CD4-positive, alpha-beta T cell (primary cell): ENCODE results near the gene SESN1. TPM values are rescaled to one million over a fixed set of nuclear protein-coding genes. Genes with fewer than 3 reads are reported as not detected.

Experiments
- ATAC-seq: fragments of 200-7000 bp; cut with Tn5 transposase; one replicate; pipeline ENCODE4 v1.10.0; 2022; ENCODE audit warnings: mild to moderate bottlenecking; ENCODE audit not compliant: poor library complexity
- CTCF ChIA-PET: fragments of 350-600 bp; sonication (Branson Sonifier 250); formaldehyde crosslinking; loops from one replicate; lab custom pipeline; 2021; ENCODE audit warnings: antibody characterized with exemption, inconsistent platforms; lab: Charles Lee
- POLR2A ChIA-PET: fragments of 350-600 bp; sonication (Branson Sonifier 250); formaldehyde crosslinking; loops from one replicate; lab custom pipeline; 2021; ENCODE audit warnings: antibody characterized with exemption, inconsistent platforms; lab: Charles Lee
- DNase-seq, 14 experiments: peaks; one replicate each; pipeline ENCODE4 v3.0.0-alpha.2; 2013 to 2020; ENCODE audit warnings: mixed read lengths in 2 of 14
- H3K27ac ChIP-seq, 2 donors: one replicate each; pipeline versions ENCODE4 v1.5.1 to v1.7.0; 2013; ENCODE audit warnings: low read length in 2 of 2, low read depth in 1 of 2, mild to moderate bottlenecking in 1 of 2
- H3K27me3 ChIP-seq, 2 experiments: 1 replicate in 1 of 2; 2 replicates in 1 of 2; pipeline versions ENCODE4 v1.6.1 to v1.7.0; 2013; ENCODE audit warnings: low read length in 2 of 2, control low read depth in 1 of 2, mild to moderate bottlenecking in 1 of 2, moderate library complexity in 1 of 2; ENCODE audit not compliant: insufficient read depth in 2 of 2, control insufficient read depth in 1 of 2
- H3K36me3 ChIP-seq: one replicate; pipeline ENCODE4 v1.6.1; 2013; ENCODE audit warnings: low read length, control low read depth; ENCODE audit not compliant: insufficient read depth
- H3K4me1 ChIP-seq: one replicate; pipeline ENCODE4 v1.6.1; 2013; ENCODE audit warnings: low read length, control low read depth; ENCODE audit not compliant: insufficient read depth
- H3K4me3 ChIP-seq: one replicate; pipeline ENCODE4 v1.5.1; 2013; ENCODE audit warnings: mild to moderate bottlenecking, low read length, moderate library complexity
- H3K9me3 ChIP-seq, 2 experiments: 1 replicate in 1 of 2; 2 replicates in 1 of 2; pipeline versions ENCODE4 v1.6.1 to v1.7.0; 2013; ENCODE audit warnings: low read length in 2 of 2, mild to moderate bottlenecking in 2 of 2, control low read depth in 1 of 2, moderate library complexity in 1 of 2; ENCODE audit not compliant: control insufficient read depth in 1 of 2, insufficient read depth in 1 of 2
- H3K27ac Mint-ChIP-seq: one replicate; pipeline ENCODE4 v1.8.0; 2020; ENCODE audit warnings: mixed read lengths
- H3K27me3 Mint-ChIP-seq: one replicate; pipeline ENCODE4 v1.8.0; 2021; ENCODE audit warnings: mixed read lengths
- H3K36me3 Mint-ChIP-seq: one replicate; pipeline ENCODE4 v1.8.0; 2021; ENCODE audit warnings: low read depth, mixed read lengths
- H3K4me1 Mint-ChIP-seq: one replicate; pipeline ENCODE4 v1.8.0; 2021; ENCODE audit warnings: low read depth, mixed read lengths
- H3K4me3 Mint-ChIP-seq: one replicate; pipeline ENCODE4 v1.8.0; 2020; ENCODE audit warnings: mild to moderate bottlenecking, mixed read lengths
- H3K9me3 Mint-ChIP-seq: one replicate; pipeline ENCODE4 v1.8.0; 2020; ENCODE audit warnings: mixed read lengths
- intact Hi-C, 2 experiments: fragments of 100-400 bp; cut with DNase I in 1 of 2; cut with micrococcal nuclease in 1 of 2; formaldehyde crosslinking; loops; one replicate each; pipeline versions ENCODE4 v1.15.1 to v1.9.0; 2023 to 2025; cut with DNase I, micrococcal nuclease
- total RNA-seq, 174 experiments: library from RNA in 2 of 174; stranded (reverse) in 2 of 174; gene quantifications; one replicate each; pipeline ENCODE4 v1.2.3 and lab custom pipeline; 2021 to 2026
- TF ChIP-seq, protein P1 (sequence below): fragments of 200-600 bp; IDR thresholded peaks from one replicate; pipeline ENCODE4 v1.8.0; 2022; ENCODE audit warnings: antibody characterized with exemption, mild to moderate bottlenecking

Gene SESN1
- total RNA-seq, 2 experiments from 2014 or later = 95.9 to 98.3 TPM

DNA sequence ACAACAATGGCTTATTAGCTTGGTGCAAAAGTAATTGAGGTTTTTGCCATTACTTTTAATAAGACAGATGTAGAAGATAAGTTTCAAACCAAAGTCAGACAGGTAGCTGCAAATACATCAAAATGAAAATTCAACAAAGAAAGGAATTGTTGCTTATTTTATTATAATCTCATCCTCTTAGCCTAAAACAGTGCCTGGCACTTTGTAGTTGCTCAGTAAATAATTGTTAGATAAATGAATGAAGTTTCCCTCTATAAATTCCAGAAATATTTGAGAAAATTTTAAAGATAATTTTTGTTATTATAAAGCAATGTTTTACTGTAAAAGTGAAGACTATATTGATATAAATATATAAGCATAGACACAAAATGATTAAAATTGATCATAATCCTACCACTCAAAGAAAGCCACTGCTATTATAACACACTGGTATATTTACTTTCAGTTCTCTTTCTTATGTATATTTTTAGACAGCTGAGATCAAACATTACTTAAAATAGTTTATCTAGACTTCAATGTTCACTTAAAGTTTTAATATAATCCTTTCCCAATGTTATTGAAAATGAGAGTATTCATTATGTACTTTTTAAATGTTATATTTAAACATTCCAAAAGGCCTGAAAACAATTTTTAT lies 42.5 kb downstream of the SESN1 start:
- Mint-ChIP-seq H3K4me3 (no peak overlapping the region), H3K4me1 (peaks cover 37% of the 10 kb centered on the region), H3K27ac (no peak overlapping the region), H3K27me3 (no peaks in the 10 kb centered on the region), H3K36me3 (no peaks in the 10 kb centered on the region), H3K9me3 (no peaks in the 10 kb centered on the region)
- H3K4me3 ChIP-seq = no peak overlapping the region
- TF ChIP-seq, protein P1, sequence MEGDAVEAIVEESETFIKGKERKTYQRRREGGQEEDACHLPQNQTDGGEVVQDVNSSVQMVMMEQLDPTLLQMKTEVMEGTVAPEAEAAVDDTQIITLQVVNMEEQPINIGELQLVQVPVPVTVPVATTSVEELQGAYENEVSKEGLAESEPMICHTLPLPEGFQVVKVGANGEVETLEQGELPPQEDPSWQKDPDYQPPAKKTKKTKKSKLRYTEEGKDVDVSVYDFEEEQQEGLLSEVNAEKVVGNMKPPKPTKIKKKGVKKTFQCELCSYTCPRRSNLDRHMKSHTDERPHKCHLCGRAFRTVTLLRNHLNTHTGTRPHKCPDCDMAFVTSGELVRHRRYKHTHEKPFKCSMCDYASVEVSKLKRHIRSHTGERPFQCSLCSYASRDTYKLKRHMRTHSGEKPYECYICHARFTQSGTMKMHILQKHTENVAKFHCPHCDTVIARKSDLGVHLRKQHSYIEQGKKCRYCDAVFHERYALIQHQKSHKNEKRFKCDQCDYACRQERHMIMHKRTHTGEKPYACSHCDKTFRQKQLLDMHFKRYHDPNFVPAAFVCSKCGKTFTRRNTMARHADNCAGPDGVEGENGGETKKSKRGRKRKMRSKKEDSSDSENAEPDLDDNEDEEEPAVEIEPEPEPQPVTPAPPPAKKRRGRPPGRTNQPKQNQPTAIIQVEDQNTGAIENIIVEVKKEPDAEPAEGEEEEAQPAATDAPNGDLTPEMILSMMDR = no peak
- H3K36me3 ChIP-seq = no peaks in the 10 kb centered on the region
- no peaks in the 10 kb centered on the region for H3K27me3 ChIP-seq
- ChIA-PET CTCF (interaction anchor here (2.1 kb wide), 1 partner anchor 21 kb away, joined by 7 read pairs; no protein-coding TSS in a partner anchor), POLR2A (interaction anchor here (0.6 to 2.7 kb wide), 2 partner anchors 42 to 50 kb away, joined by 3 to 7 read pairs; no protein-coding TSS in a partner anchor)
- H3K4me1 ChIP-seq = peaks cover 13% of the 10 kb centered on the region
- DNase-seq (no peak), ATAC-seq (no peak)
- H3K27ac ChIP-seq = no peak overlapping the region
- H3K9me3 ChIP-seq = no peaks in the 10 kb centered on the region
- intact Hi-C loops = no loop called here

DNA sequence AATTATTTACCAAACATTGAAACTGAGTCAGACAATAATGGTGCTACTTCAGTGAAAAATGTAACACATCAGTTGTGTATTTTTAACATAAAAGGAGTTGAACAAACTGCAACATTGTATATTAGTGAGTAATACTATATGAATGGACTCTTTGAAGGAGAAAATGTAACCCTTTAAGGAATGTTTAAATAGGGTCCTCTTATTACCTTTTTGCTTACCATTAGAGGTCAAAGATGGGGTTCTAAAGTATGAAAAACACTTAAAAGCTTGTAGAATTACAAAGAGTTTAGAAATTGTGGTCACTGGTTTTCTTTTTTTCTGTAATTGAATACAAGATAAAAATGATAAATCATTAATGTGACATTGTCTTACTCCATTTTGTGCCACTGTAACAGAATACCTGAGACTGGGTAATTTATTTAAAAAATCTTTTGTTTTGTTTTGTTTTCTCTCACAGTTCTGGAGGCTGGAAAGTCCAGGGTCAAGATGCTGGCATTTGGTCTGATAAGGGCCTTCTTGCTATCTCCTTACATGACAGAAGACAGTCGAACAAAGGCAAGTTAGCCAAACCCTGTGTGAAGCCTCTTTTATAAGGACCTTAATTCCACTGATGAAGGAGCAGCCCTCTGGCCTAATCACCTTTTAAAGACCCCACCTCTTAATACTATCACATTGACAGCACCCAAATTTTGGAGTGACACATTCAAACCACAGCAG lies 43.2 kb downstream of the SESN1 start:
- H3K27me3 Mint-ChIP-seq = no peaks in the 10 kb centered on the region
- Histone ChIP-seq H3K27me3 (no peaks in the 10 kb centered on the region), H3K4me3 (no peak overlapping the region), H3K9me3 (no peaks in the 10 kb centered on the region), H3K4me1 (peaks cover 13% of the 10 kb centered on the region), H3K36me3 (no peaks in the 10 kb centered on the region), H3K27ac (no peak overlapping the region)
- no peaks in the 10 kb centered on the region for H3K9me3 Mint-ChIP-seq
- no peak overlapping the region for H3K27ac Mint-ChIP-seq
- intact Hi-C loops = no loop called here
- peaks cover 31% of the 10 kb centered on the region for H3K4me1 Mint-ChIP-seq
- TF ChIP-seq, protein P1 = no peak
- ATAC-seq (no peak), DNase-seq (no peak)
- ChIA-PET CTCF (interaction anchor here (2.1 kb wide), 1 partner anchor 21 kb away, joined by 7 read pairs; no protein-coding TSS in a partner anchor), POLR2A (interaction anchor here (0.6 to 2.7 kb wide), 5 partner anchors 16 to 50 kb away, joined by 3 to 7 read pairs (median 3); no protein-coding TSS in a partner anchor)
- no peaks in the 10 kb centered on the region for H3K36me3 Mint-ChIP-seq
- H3K4me3 Mint-ChIP-seq = no peak overlapping the region

DNA sequence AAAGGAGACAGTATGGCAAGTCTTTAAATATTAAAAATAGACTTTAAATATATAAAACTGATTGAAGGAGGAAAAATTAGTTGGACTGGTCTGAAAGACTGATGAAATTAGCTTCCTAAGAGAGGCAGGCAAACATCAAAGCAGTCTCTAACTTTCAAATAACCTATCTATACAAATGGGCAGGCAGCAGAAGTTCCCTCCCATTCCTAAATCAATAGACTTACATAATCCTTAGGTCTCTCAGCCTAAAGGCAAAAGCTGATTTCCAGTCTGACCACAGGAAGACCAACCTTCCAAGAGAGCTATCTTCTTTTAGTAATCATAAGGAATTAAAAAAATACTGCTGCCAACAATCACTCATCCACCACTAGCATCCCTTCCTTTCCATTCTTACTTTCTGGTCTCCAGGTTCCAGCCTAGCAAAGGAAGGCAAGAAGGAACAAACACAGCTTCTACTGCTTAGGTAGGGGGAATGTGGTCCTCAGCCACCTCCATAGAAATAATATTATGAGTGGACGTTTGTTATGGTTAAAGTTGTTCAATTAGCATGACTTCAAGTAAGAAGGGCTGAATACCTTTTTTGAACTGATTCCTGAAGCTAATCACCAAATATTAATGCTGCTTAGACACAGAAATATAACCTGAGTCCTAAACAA lies 44.1 kb downstream of the SESN1 start:
- Mint-ChIP-seq H3K4me1 (peaks cover 32% of the 10 kb centered on the region), H3K4me3 (no peak overlapping the region)

More for the DNA sequence above, 44.1 kb downstream of the SESN1 start:
- intact Hi-C loops = no loop called here
- H3K9me3 Mint-ChIP-seq = no peaks in the 10 kb centered on the region
- Histone ChIP-seq H3K27ac (no peak overlapping the region), H3K4me3 (no peak overlapping the region), H3K27me3 (no peaks in the 10 kb centered on the region), H3K36me3 (no peaks in the 10 kb centered on the region), H3K9me3 (no peaks in the 10 kb centered on the region), H3K4me1 (peaks cover 13% of the 10 kb centered on the region)
- ChIA-PET CTCF (interaction anchor here (1.1 to 2.1 kb wide), 2 partner anchors 12 to 22 kb away, joined by 3 to 7 read pairs; no protein-coding TSS in a partner anchor), POLR2A (interaction anchor here (0.9 to 2.7 kb wide), 5 partner anchors 17 to 47 kb away, joined by 3 to 7 read pairs (median 3); no protein-coding TSS in a partner anchor)
- no peaks in the 10 kb centered on the region for H3K36me3 Mint-ChIP-seq
- no peaks in the 10 kb centered on the region for H3K27me3 Mint-ChIP-seq
- no peak overlapping the region for H3K27ac Mint-ChIP-seq
- ATAC-seq (no peak), DNase-seq (no peak)
- TF ChIP-seq, protein P1 = no peak
